Activated naive CD4-positive, alpha-beta T cell treated with anti-CD3 and anti-CD28 coated beads for 36 hours (primary cell): ENCODE data around the gene SMIM38. TPM values are rescaled to one million over a fixed set of nuclear protein-coding genes. Genes with fewer than 3 reads are reported as not detected.

ENCODE experiments used
- CTCF ChIA-PET: fragments of 350-600 bp; sonication (Branson Sonifier 250); formaldehyde crosslinking; loops from one replicate; lab custom pipeline; 2021; ENCODE audit warnings: antibody characterized with exemption; lab: Charles Lee
- DNase-seq: peaks from one replicate; pipeline ENCODE4 v3.0.0-alpha.2; 2020
- H3K27ac Mint-ChIP-seq: one replicate; pipeline ENCODE4 v1.8.0; 2021; ENCODE audit warnings: mild to moderate bottlenecking, mixed read lengths
- H3K27me3 Mint-ChIP-seq: one replicate; pipeline ENCODE4 v1.8.0; 2021; ENCODE audit warnings: low read depth, mixed read lengths
- H3K36me3 Mint-ChIP-seq: one replicate; pipeline ENCODE4 v1.8.0; 2021; ENCODE audit warnings: low read depth, mixed read lengths
- H3K4me1 Mint-ChIP-seq: one replicate; pipeline ENCODE4 v1.8.0; 2021; ENCODE audit warnings: low read depth, mixed read lengths
- H3K4me3 Mint-ChIP-seq: one replicate; pipeline ENCODE4 v1.8.0; 2021; ENCODE audit warnings: mild to moderate bottlenecking, moderate library complexity, mixed read lengths
- H3K9me3 Mint-ChIP-seq: one replicate; pipeline ENCODE4 v1.8.0; 2021; ENCODE audit warnings: mixed read lengths
- intact Hi-C: fragments of 100-400 bp; cut with micrococcal nuclease; formaldehyde crosslinking; loops from one replicate; pipeline ENCODE4 v1.15.1; 2023
- total RNA-seq, 2 experiments: library from RNA; stranded (reverse); gene quantifications; one replicate each; pipeline ENCODE4 v1.2.3, GENCODE V29; 2021

SMIM38 gene
- total RNA-seq, 2 experiments from 2014 or later = 0.12 to 0.17 TPM

DNA sequence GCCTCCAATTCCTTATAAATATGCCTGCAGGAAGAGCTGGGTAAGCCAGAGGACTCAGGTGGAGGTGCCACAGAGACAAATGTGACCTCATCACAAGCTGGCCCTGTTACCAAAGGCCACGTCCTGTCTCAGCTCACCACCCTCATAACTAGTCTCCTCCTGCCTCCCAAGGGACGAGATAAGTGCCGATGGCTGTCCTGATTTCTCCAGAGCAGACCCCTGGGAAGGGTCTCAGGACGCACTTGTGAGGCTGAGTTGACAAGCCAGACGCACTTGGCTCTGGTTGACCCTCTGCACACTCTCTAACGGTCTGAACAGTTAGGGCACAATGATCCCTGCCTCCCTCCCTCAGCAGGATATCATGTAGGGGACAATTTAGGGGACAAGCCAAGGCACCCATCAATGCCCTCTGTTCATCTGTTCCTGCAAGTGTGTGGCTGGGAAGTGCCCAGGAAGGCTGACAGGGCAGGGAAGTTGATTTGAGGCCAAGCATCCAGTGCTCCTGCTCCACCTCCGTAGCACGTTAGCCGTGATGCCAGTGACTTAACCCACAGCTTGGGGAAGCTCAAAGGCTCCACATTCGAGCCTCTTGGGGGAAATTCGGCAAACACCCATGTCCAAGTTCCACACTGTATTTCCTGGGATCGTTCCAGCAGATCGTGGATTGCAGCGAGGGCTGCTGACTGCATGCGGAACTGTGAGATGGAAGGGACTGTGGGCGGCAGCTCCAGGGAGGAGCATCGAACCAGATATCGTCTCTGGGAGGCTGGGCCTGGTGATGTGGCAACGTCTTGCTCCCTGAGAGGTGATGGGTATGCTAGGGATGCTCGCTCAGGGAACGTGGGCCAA is 2.8 kb downstream of the SMIM38 start:
- Mint-ChIP-seq H3K9me3 (peaks cover 8% of the 10 kb centered on the region), H3K27ac (no peak overlapping the region), H3K27me3 (no peaks in the 10 kb centered on the region), H3K4me1 (peaks cover 4% of the 10 kb centered on the region), H3K4me3 (no peak overlapping the region), H3K36me3 (no peaks in the 10 kb centered on the region)
- intact Hi-C loops = no loop called here
- no peak for DNase-seq
- CTCF ChIA-PET = interaction anchor here (0.5 kb wide), 1 partner anchor 47 kb away, joined by 3 read pairs; no protein-coding TSS in a partner anchor

DNA sequence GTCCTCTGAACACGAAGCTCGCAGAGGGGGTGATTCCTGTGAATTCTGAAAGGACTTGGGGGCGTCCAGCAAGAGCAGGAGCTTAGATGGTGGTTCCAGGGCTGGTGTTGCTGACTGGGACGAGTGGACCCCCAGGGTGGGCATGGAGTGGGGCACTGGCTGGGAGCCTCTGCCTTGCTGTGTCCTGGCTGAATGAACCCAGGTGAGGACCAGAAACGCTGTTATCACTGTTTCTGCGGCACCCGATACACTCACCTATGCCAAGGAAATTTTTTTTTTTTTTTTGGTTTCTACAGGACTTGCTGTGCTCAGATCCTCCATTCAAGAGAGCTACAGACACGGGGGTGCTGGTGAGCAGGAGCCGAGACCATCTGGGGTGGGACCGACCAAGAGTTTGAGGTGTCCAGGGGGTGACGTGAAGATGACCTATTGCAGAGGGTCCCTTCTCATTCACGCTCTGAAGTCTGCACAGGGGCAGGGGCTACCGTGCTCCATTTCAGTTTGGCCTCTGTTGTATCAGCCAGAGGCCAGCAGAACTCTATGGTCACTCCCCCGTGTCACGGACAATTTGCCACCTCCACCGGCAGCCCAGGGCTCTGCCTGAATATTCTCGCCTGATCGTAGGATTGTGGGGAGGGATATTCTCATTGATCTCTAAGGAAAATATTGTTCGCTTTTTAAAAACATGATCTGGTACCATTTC is 3.6 kb downstream of the SMIM38 start:
- no peaks in the 10 kb centered on the region for H3K27me3 Mint-ChIP-seq
- CTCF ChIA-PET = no interaction called here
- H3K4me3 Mint-ChIP-seq = no peak overlapping the region
- no peak for DNase-seq
- H3K4me1 Mint-ChIP-seq = peaks cover 4% of the 10 kb centered on the region
- no peak overlapping the region for H3K27ac Mint-ChIP-seq
- no peaks in the 10 kb centered on the region for H3K36me3 Mint-ChIP-seq
- intact Hi-C loops = no loop called here
- H3K9me3 Mint-ChIP-seq = peaks cover 14% of the 10 kb centered on the region

DNA sequence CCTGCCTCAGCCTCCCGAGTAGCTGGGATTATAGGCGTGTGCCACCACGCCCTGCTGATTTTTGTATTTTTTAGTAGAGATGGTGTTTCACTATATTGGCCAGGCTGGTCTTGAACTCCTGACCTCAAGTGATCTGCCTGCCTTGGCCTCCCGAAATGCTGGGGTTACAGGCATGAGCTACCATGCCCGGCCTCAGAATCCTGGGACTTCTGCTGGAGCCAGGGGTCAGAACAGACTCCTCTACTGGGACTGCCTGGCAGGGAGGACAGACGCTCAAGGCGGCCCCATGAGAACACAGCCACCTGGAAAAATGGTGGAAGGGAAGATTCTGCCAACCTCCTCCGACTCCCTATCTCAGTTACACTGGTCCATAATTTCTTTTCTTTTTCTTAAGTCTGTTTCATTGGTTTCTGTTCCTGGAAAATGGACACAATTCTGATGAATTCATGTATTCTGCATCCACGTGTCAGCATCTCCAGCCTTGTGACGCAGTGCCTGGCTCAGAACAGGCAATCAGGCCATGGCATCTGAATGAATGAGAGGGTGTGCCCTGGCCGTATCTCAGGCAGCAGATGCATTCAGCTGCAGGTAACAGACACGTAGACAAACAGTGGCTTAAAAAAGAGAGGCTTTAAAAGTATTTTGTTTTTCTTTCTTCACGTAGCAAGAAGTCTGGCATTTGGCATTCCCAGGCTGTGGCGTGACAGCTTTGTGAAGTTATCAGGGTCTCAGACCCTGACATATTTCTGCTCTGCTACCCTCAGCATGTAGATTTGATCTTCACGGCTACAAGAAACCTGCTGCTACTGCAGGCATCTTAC is 4.8 kb downstream of the SMIM38 start:
- H3K4me3 Mint-ChIP-seq = no peak overlapping the region
- no peak for DNase-seq
- H3K27ac Mint-ChIP-seq = no peak overlapping the region
- CTCF ChIA-PET = interaction anchor here (0.7 kb wide), 1 partner anchor 97 kb away, joined by 4 read pairs; no protein-coding TSS in a partner anchor
- intact Hi-C loops = no loop called here
- peaks cover 14% of the 10 kb centered on the region for H3K9me3 Mint-ChIP-seq
- H3K27me3 Mint-ChIP-seq = peaks cover 2% of the 10 kb centered on the region
- H3K4me1 Mint-ChIP-seq = peaks cover 5% of the 10 kb centered on the region
- H3K36me3 Mint-ChIP-seq = no peaks in the 10 kb centered on the region

DNA sequence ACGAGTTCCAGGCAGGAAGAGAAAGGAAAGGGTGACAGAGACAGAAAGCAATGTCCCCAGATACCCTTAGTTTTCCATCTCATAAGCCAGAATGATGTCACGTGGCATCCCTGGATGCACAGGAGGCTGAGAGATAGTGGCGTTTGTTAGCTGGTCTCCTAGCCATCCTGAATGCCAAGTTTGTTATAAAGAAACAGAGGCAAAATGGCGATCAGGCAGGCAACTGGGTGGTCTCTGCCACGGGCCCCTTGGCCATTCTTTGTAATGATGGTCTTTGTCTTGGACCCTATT is 5.3 kb downstream of the SMIM38 start:
- Mint-ChIP-seq H3K9me3 (peaks cover 14% of the 10 kb centered on the region), H3K4me1 (peaks cover 8% of the 10 kb centered on the region), H3K36me3 (no peaks in the 10 kb centered on the region), H3K27me3 (peaks cover 2% of the 10 kb centered on the region), H3K27ac (no peak overlapping the region), H3K4me3 (no peak overlapping the region)
- CTCF ChIA-PET = no interaction called here
- intact Hi-C loops = no loop called here
- DNase-seq = no peak

DNA sequence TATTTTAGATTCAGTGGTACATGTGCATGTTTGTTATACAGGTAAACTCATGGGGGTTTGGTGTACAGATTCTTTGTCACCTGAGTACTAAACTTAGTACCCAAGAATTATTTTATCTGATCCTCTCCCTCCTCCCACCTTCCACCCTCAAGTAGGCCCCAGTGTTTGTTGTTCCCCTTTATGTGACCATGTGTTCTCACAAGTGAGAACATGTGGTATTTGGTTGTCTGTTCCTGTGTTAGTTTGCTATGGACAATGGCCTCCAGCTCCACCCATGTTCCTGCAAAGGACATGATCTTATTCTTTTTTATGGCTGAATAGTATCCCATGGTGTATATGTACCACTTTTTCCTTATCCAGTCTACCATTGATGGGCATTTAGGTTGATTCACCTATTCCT is 6.8 kb downstream of the SMIM38 start:
- intact Hi-C loops = no loop called here
- H3K36me3 Mint-ChIP-seq = no peaks in the 10 kb centered on the region
- H3K27ac Mint-ChIP-seq = no peak overlapping the region
- peaks cover 18% of the 10 kb centered on the region for H3K4me1 Mint-ChIP-seq
- H3K27me3 Mint-ChIP-seq = peaks cover 2% of the 10 kb centered on the region
- DNase-seq = no peak
- H3K9me3 Mint-ChIP-seq = peaks cover 14% of the 10 kb centered on the region
- CTCF ChIA-PET = no interaction called here
- no peak overlapping the region for H3K4me3 Mint-ChIP-seq

DNA sequence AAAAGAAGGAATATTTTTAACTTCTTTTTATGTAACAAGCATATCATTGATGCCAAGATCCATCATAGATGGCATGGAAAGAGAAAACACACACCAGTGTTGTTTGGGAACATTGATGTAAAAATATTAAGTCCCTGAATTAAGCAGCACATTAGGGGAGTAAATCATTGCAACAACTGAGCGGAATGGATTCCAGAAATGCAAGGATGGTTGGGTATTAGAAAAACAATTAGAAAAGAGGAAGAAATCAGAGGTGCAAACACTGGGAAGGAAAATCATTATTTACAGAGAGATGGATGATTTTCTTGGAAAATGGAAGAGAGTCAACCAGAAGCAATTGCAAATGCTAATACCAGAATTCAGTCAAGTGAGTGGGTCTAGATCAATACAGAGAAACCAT is 8.1 kb downstream of the SMIM38 start:
- no peak overlapping the region for H3K27ac Mint-ChIP-seq
- no peak for DNase-seq
- peaks cover 2% of the 10 kb centered on the region for H3K27me3 Mint-ChIP-seq
- CTCF ChIA-PET = no interaction called here
- H3K36me3 Mint-ChIP-seq = no peaks in the 10 kb centered on the region
- no peak overlapping the region for H3K4me3 Mint-ChIP-seq
- peaks cover 18% of the 10 kb centered on the region for H3K4me1 Mint-ChIP-seq
- H3K9me3 Mint-ChIP-seq = peaks cover 14% of the 10 kb centered on the region
- intact Hi-C loops = no loop called here

DNA sequence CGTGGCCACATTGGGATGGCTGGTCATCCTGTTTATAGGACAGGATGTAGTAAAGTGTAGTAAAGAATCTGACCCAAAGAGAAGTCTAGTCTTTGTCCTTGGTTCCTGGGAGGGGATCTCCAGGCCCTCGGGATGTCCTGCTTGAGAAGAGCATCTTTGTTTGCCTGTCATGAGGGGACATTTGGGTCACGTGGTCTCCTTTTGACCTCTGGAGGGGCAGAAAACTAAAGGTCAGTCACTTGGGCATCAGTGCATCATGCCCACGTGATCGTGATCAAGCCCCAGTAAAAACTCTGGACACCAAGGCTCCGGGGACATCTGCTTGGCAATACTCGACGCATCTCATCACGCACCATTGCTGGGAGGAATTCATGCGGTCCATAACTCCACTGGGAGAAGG is 9.1 kb downstream of the SMIM38 start:
- no peak for DNase-seq
- Mint-ChIP-seq H3K36me3 (no peaks in the 10 kb centered on the region), H3K27me3 (peaks cover 2% of the 10 kb centered on the region), H3K4me3 (no peak overlapping the region), H3K4me1 (peaks cover 18% of the 10 kb centered on the region), H3K9me3 (peaks cover 14% of the 10 kb centered on the region), H3K27ac (no peak overlapping the region)
- CTCF ChIA-PET = no interaction called here
- intact Hi-C loops = loop anchor here (5.0 kb wide), 1 partner anchor 63 kb away; no protein-coding TSS in a partner anchor

- DNase-seq = no peak
- H3K4me1 Mint-ChIP-seq = peaks cover 18% of the 10 kb centered on the region
- peaks cover 14% of the 10 kb centered on the region for H3K9me3 Mint-ChIP-seq
- no peak overlapping the region for H3K27ac Mint-ChIP-seq
- H3K4me3 Mint-ChIP-seq = no peak overlapping the region
- intact Hi-C loops = loop anchor here (1.0 to 5.0 kb wide), 4 partner anchors 42 to 73 kb away; no protein-coding TSS in a partner anchor
- H3K36me3 Mint-ChIP-seq = no peaks in the 10 kb centered on the region
- CTCF ChIA-PET = no interaction called here
- H3K27me3 Mint-ChIP-seq = peaks cover 2% of the 10 kb centered on the region
Observed at GRCh38 chr11:69165775-69166174, 10.0 kb downstream of the SMIM38 start.

- DNase-seq = peak; percentile 79
- H3K4me1 Mint-ChIP-seq = peaks cover 18% of the 10 kb centered on the region
- no peaks in the 10 kb centered on the region for H3K36me3 Mint-ChIP-seq
- H3K27me3 Mint-ChIP-seq = peaks cover 2% of the 10 kb centered on the region
- intact Hi-C loops = loop anchor here (1.0 to 5.0 kb wide), 4 partner anchors 43 to 72 kb away; no protein-coding TSS in a partner anchor
- H3K27ac Mint-ChIP-seq = peak overlapping the region; percentile 27
- H3K9me3 Mint-ChIP-seq = peaks cover 14% of the 10 kb centered on the region
- peak overlapping the region; percentile 27 for H3K4me3 Mint-ChIP-seq
- CTCF ChIA-PET = interaction anchor here (0.5 kb wide), 1 partner anchor 35 kb away, joined by 4 read pairs; no protein-coding TSS in a partner anchor
Observed at GRCh38 chr11:69166218-69167115, 10.7 kb downstream of the SMIM38 start.

GRCh38 chr11:69167130-69167915 is 11.6 kb downstream of the SMIM38 start:
- Mint-ChIP-seq H3K4me1 (peaks cover 18% of the 10 kb centered on the region), H3K36me3 (no peaks in the 10 kb centered on the region), H3K9me3 (peaks cover 14% of the 10 kb centered on the region), H3K27ac (no peak overlapping the region), H3K4me3 (no peak overlapping the region), H3K27me3 (peaks cover 2% of the 10 kb centered on the region)
- CTCF ChIA-PET = interaction anchor here (0.5 to 0.7 kb wide), 2 partner anchors 36 to 552 kb away, joined by 4 read pairs; no protein-coding TSS in a partner anchor
- DNase-seq = no peak
- intact Hi-C loops = loop anchor here (2.0 to 5.0 kb wide), 3 partner anchors 45 to 71 kb away; no protein-coding TSS in a partner anchor
